ENCODE results near the gene HTT-AS.
"Not testable (repeated sequence)": the region's sequence is repeated elsewhere in the genome, so short reads cannot be mapped to it uniquely, and the experiment has no call there.

The HTT-AS gene

GRCh38 chr4:3085948-3086670 is 11.8 kb upstream of the HTT-AS start:
- no peak for DNase-seq

GRCh38 chr4:3083732-3084131 is 9.4 kb upstream of the HTT-AS start:
- no peak for DNase-seq

- no peak for DNase-seq
These were observed 8.7 kb upstream of the HTT-AS start for GRCh38 chr4:3082925-3083515.

- DNase-seq: no peak
These were observed 5.4 kb upstream of the HTT-AS start for GRCh38 chr4:3079694-3080123.

- DNase-seq: no peak
These were observed 3.5 kb upstream of the HTT-AS start for GRCh38 chr4:3077796-3078195.

GRCh38 chr4:3075652-3075981 is 1.3 kb upstream of the HTT-AS start:
- DNase-seq: no peak

GRCh38 chr4:3074846-3075651 is 711 bp upstream of the HTT-AS start:
- DNase-seq: peak; percentile 30

- no peak for DNase-seq
These were observed 920 bp downstream of the HTT-AS start for GRCh38 chr4:3073158-3074077.

GRCh38 chr4:3071811-3072210 is 2.5 kb downstream of the HTT-AS start:
- DNase-seq: no peak

- DNase-seq: no peak
These were observed 3.4 kb downstream of the HTT-AS start for GRCh38 chr4:3070709-3071500.

- no peak for DNase-seq
These were observed 4.6 kb downstream of the HTT-AS start for GRCh38 chr4:3069661-3070199.

GRCh38 chr4:3067473-3068001 is 6.8 kb downstream of the HTT-AS start:
- no peak for DNase-seq

- no peak for DNase-seq
These were observed 7.4 kb downstream of the HTT-AS start for GRCh38 chr4:3066836-3067400.

- no peak for DNase-seq
These were observed 8.8 kb downstream of the HTT-AS start for GRCh38 chr4:3065551-3065950.

GRCh38 chr4:3062471-3062870 is 11.9 kb downstream of the HTT-AS start:
- DNase-seq: no peak

- no peak for DNase-seq
These were observed 13.4 kb downstream of the HTT-AS start for GRCh38 chr4:3060946-3061345.

- DNase-seq: no peak
These were observed 14.4 kb downstream of the HTT-AS start for GRCh38 chr4:3059943-3060342.

GRCh38 chr4:3054169-3054759 is 20.1 kb downstream of the HTT-AS start:
- no peak for DNase-seq

- DNase-seq: not testable (repeated sequence)
These were observed 23.0 kb downstream of the HTT-AS start for GRCh38 chr4:3051141-3051897.

Data from COR-L47 (cell line).